Erythroblast (primary cell): Measurements from ENCODE around the gene FAM20C.

Experiments
- GATA1 ChIP-seq: IDR thresholded peaks from 2 replicates; pipeline ENCODE4 v1.6.1; 2011; ENCODE audit warnings: low read depth, mild to moderate bottlenecking, control low read depth, low read length, moderate library complexity
- POLR2A ChIP-seq: IDR thresholded peaks from 2 replicates; pipeline ENCODE4 v1.6.1; 2011; ENCODE audit warnings: mild to moderate bottlenecking, low read length

DNA sequence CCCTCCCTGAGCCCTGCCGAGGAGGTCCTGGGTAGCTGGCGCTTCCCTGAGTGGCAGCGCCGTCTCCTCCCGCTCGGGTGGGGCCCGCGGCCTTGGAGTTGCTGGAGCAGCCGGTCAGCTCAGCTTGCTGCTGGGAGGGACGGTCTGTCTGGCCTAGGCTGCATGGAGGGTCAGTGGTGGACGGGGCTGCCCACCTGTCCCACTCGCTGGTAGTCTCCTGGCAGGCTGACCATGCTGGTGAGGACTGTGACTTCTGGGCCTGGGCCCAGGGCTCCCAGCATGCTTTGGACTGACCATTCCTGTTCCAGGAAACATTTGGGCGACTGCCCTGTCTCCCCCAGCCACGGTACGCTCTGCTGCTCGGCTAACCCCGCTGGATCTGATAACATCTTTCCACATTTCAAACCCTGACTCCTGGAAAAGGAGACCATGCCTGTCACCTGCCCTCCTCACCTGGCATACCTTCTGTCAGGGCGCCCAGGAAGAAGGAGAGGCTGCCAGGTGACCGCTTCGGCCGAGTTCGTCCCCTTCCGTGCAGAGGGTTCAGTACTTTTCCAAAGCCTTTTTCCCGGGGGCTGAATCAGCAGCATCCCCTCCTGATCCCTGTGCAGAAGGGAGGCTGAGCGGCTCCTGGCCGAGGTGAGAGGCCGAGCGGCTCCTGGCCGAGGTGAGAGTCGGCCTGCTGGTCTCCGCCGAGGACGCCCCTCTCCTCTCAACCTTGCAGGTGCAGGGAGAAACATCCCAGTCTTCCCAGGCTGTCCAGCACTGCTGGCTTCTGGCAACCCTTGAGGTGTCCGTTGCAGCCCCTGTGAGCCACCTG lies 43.4 kb downstream of the FAM20C start:
- TF ChIP-seq POLR2A (no peak), GATA1 (no peak)
